GM18520 (cell line): ENCODE measurements around the gene LMCD1.

Experiments
- ATAC-seq: cut with Tn5 transposase; IDR thresholded peaks from one replicate; pipeline ENCODE4 v1.9.1; 2021; ENCODE audit not compliant: unreplicated experiment

Gene LMCD1, protein sequence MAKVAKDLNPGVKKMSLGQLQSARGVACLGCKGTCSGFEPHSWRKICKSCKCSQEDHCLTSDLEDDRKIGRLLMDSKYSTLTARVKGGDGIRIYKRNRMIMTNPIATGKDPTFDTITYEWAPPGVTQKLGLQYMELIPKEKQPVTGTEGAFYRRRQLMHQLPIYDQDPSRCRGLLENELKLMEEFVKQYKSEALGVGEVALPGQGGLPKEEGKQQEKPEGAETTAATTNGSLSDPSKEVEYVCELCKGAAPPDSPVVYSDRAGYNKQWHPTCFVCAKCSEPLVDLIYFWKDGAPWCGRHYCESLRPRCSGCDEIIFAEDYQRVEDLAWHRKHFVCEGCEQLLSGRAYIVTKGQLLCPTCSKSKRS

GRCh38 chr3:8501371-8502131 is at the start of gene LMCD1:
TSS of gene LMCD1 (plus strand) at chr3:8501823. CDS start at chr3:8501939, 116 bp downstream.
- ATAC-seq, result peak; percentile 99

- no peak for ATAC-seq
Measured at GRCh38 chr3:8452112-8452511, 49.5 kb upstream of the LMCD1 start.

GRCh38 chr3:8453153-8453552 is 48.5 kb upstream of the LMCD1 start:
- no peak for ATAC-seq

DNA sequence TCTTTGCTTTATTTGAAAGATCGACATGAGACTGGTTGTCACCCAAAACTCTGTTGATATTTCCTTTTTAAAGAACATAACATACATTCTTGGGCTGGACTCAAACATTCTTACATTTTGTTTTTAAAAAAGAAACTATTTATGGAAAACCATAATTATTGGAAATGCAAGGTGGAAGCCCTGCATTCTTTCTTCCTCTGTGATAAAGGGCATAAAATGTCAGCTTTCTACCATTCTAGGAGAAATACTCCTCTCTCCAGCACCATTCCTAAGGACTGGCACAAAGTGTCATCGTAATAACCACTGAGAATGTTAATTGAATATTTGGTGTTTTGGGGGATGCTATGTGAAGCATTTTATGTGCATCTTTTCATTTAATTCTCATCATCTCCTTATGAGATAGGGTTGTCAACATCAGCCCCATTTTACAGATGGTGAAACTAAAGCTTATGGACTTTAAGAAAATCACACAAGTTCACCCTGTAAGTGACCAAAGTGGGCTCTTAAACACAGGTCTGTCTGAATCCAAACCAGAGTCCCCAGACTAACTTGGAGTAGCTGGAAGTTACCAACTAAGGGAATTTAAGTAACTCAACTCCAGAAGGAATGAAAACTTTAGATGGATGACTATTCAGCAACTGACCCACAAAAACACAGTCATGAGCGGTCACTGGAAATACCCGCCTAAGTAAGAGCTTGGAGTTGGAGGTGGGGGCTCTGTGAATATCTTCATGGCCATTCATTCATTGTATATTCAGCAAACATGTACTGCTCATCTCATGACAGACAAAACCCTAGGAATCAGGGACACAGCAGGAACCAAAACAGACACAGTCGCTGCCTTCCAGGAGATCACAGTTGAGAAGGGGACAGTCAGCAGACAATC is 45.9 kb upstream of the LMCD1 start:
- no peak for ATAC-seq

- ATAC-seq, result no peak
Measured at GRCh38 chr3:8456412-8456811, 45.2 kb upstream of the LMCD1 start.

DNA sequence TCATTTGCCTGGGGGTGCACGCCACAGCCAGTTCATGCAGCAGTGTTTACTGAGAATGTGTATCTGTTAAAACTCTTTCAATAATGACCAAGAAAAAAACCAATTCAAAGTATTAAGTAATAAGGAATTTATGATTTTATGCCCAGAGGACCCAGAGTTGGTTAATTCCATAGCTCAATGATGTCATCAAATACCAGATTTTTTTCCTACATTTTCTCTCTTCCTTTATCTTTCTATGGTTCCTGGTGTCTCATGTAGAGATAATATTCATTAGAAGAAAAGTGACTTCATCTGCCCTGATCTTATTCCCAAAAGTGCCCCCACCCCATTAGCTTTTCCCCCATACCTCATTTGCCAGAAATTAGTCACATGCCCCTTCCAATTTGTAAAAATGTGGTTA is 44.6 kb upstream of the LMCD1 start:
- ATAC-seq, result no peak

GRCh38 chr3:8458238-8458661 is 43.4 kb upstream of the LMCD1 start:
- ATAC-seq, result no peak

- no peak for ATAC-seq
Measured at GRCh38 chr3:8458711-8459110, 42.9 kb upstream of the LMCD1 start.

GRCh38 chr3:8460050-8460708 is 41.4 kb upstream of the LMCD1 start:
- no peak for ATAC-seq

- no peak for ATAC-seq
Measured at GRCh38 chr3:8460815-8461456, 40.7 kb upstream of the LMCD1 start.

GRCh38 chr3:8464668-8465067 is 37.0 kb upstream of the LMCD1 start:
- no peak for ATAC-seq

DNA sequence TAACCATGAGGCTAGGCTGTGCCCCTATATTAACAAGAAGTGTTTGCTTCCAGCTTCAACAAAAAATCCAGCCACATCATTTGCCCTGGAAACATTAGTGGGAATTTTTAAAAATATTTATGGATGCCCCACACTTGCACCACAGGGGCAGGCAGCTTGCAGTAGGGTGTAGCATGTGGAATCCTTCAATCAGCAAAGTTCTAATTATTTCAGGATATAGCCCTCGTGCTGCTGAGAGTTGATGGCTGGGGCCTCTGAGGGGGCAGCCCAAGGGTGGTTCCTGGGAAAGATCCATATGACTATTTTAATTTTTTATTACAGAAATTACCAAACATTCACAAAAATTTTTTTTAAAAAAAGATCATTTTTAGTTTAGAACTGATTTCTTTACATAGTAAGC is 35.1 kb upstream of the LMCD1 start:
- no peak for ATAC-seq

GRCh38 chr3:8470801-8471200 is 30.8 kb upstream of the LMCD1 start:
- ATAC-seq, result no peak

DNA sequence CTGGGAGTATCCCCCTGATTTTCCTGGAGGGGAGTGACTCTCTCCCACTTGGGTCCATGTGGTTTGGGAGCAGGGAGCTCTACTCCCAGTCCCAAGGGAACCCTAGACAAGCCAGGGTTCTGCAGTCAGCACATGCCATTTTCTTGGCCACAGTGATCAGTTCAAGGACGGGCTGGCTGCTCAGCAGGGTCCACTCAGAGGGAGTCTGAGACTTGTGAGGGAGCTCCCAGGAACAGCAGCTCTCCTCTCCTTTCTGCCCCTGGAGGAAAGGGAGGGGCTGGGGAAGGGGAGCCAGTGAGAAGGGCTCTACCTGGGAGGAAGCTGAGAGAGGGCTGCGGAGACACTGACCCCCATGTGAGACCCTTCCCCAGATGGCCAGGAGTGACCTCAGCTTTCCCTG is 29.1 kb upstream of the LMCD1 start:
- ATAC-seq, result no peak

GRCh38 chr3:8473029-8473428 is 28.6 kb upstream of the LMCD1 start:
- no peak for ATAC-seq

DNA sequence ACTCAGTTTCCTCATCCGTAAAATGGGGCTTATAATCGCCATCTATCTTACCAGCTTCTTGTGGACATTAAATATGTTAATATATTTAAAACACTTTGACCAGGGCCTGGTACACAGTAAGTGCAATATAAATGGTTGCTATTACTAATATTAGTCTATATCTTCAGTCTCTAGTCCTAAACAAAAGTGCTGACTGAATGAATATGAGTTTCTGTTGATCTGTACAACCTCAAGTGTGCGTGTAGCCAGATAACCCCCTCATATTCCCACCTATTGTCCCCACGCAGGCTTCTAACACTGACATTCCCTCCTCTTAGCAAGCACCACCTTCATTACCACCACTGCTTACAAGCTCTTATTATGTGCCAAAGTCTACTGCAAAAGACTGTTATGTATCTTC is 27.6 kb upstream of the LMCD1 start:
- no peak for ATAC-seq

DNA sequence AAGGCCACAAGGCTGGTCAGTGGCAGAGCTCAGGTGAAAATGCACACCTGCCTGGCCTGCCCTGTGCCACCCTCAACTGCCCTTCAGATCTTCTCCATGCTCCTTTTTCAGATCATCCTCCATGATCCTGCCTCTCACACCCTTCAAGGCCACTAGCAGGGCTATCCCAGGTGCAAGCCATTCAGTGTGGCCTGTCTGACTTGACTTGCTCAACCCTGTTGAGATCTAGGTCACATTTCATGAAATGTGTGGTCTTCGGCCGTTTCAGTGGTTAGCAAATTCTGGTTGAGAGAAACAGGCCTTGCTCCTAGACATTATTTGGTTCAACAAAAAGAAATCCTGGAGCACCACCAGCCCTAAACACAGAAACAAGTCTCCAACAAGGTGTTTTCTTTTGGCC is 26.6 kb upstream of the LMCD1 start:
- ATAC-seq, result no peak

DNA sequence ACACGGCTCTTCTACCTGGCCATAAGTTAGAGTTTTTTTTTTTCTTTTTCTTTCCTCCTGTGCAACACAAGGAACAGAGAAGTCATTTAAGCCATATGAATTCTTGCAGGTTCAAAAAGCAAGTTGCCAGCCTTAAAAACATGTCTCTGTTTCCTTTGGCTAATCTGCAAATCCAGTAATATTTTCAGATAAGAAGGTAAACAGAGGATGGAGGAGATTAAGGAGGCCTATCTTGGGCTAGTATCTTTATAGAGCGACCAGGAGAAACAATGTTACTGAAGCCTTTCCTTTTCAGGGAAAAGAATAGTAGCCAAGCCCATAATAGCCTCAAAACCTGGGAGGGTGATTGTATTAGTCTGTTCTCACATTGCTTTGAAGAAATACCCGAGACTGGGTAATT is 20.9 kb upstream of the LMCD1 start:
- ATAC-seq, result no peak

DNA sequence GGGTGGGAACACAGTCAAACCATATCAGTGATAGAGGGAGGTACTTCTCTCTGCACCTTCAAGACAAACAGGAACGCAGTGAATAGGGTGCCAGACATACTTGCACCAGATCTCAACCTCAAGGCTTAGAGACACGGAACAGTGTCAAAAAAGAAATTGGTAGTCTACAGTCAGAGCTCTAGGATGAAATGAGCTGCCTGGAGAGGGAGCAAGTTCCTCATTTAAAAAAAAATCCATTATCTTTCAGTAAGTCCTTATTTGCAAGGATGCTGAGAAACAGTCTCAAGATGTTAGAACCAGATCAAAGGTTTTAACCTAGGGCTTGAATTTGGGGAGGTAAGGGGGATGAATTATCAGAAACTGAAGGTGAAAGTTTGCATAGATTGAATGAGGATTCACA is 20.2 kb upstream of the LMCD1 start:
- ATAC-seq, result no peak

DNA sequence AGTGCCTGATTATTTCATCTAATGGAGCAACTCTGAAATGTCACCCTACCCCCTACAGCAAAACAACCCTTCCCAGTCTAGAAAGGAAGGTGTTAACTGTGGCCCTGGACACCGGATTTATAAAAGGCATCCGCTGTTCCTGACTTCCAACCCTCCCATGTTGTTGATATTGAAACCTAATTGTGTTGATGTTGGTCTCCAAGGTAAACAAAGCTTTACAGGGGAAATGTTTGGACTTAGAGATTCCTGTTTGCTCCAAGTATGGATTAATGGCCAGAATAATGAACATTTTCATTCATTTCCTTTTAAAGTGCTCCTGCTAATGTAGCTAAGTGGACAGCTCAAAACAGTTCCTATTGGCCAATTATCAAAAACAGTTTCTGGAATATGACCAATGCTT is 19.4 kb upstream of the LMCD1 start:
- ATAC-seq, result no peak
